Naive thymus-derived CD4-positive, alpha-beta T cell (primary cell): ENCODE data around the gene SLC6A16. TPM values are rescaled to one million over a fixed set of nuclear protein-coding genes. Genes with fewer than 3 reads are reported as not detected.
"Not testable (repeated sequence)": the region's sequence is repeated elsewhere in the genome, so short reads cannot be mapped to it uniquely, and the experiment has no call there.

Experiments used
- ATAC-seq: fragments of 150-1000 bp; cut with Tn5 transposase; 2 replicates; pipeline ENCODE4 v1.10.0; 2021; ENCODE audit warnings: mild to moderate bottlenecking, moderate library complexity
- CTCF ChIA-PET: fragments of 350-600 bp; sonication (Branson Sonifier 250); formaldehyde crosslinking; loops from one replicate; lab custom pipeline; 2021; ENCODE audit warnings: antibody characterized with exemption; lab: Charles Lee
- POLR2A ChIA-PET: fragments of 350-600 bp; sonication (Branson Sonifier 250); formaldehyde crosslinking; loops from one replicate; lab custom pipeline; 2021; ENCODE audit warnings: antibody characterized with exemption, inconsistent platforms; lab: Charles Lee
- DNase-seq, 9 donors: peaks; one replicate each; pipeline versions ENCODE4 v3.0.0 to v3.0.0-alpha.2; 2020 to 2022; ENCODE audit warnings: mixed read lengths in 1 of 9
- H3K27ac ChIP-seq: one replicate; pipeline ENCODE4 v1.7.0; 2013; ENCODE audit warnings: mild to moderate bottlenecking, low read depth, low read length, moderate library complexity
- H3K27me3 ChIP-seq, 2 donors: one replicate each; pipeline ENCODE4 v1.7.0; 2013; ENCODE audit warnings: low read length in 2 of 2, mild to moderate bottlenecking in 2 of 2, moderate library complexity in 2 of 2; ENCODE audit not compliant: control insufficient read depth in 2 of 2, insufficient read depth in 2 of 2
- H3K36me3 ChIP-seq, 3 experiments: 1 replicate in 2 of 3; 2 replicates in 1 of 3; pipeline ENCODE4 v1.7.0; 2013; ENCODE audit warnings: low read length in 3 of 3, mild to moderate bottlenecking in 3 of 3, moderate library complexity in 1 of 3; ENCODE audit not compliant: insufficient read depth in 3 of 3, control insufficient read depth in 2 of 3
- H3K4me1 ChIP-seq, 2 donors: one replicate each; pipeline ENCODE4 v1.7.0; 2013; ENCODE audit warnings: low read length in 2 of 2, mild to moderate bottlenecking in 2 of 2, moderate library complexity in 1 of 2; ENCODE audit not compliant: control insufficient read depth in 2 of 2, insufficient read depth in 2 of 2
- H3K4me3 ChIP-seq: 2 replicates; pipeline ENCODE4 v1.7.0; 2013; ENCODE audit warnings: mild to moderate bottlenecking, low read length
- H3K9me3 ChIP-seq, 3 experiments: 1 replicate in 2 of 3; 2 replicates in 1 of 3; pipeline ENCODE4 v1.7.0; 2013; ENCODE audit warnings: low read length in 3 of 3; ENCODE audit not compliant: control insufficient read depth in 2 of 3
- H3K27ac Mint-ChIP-seq, 9 donors: one replicate each; pipeline ENCODE4 v1.8.0; 2020 to 2022; ENCODE audit warnings: mixed read lengths in 9 of 9, mild to moderate bottlenecking in 8 of 9, moderate library complexity in 5 of 9, inconsistent platforms in 2 of 9
- H3K27me3 Mint-ChIP-seq, 5 donors: one replicate each; pipeline ENCODE4 v1.8.0; 2021 to 2022; ENCODE audit warnings: mixed read lengths in 5 of 5, mild to moderate bottlenecking in 1 of 5
- H3K36me3 Mint-ChIP-seq, 5 donors: one replicate each; pipeline ENCODE4 v1.8.0; 2020 to 2022; ENCODE audit warnings: mixed read lengths in 5 of 5, mild to moderate bottlenecking in 3 of 5, inconsistent platforms in 1 of 5
- H3K4me1 Mint-ChIP-seq, 7 donors: one replicate each; pipeline ENCODE4 v1.8.0; 2020 to 2022; ENCODE audit warnings: mixed read lengths in 7 of 7, mild to moderate bottlenecking in 3 of 7, inconsistent platforms in 1 of 7
- H3K4me3 Mint-ChIP-seq, 10 donors: one replicate each; pipeline ENCODE4 v1.8.0; 2020 to 2022; ENCODE audit warnings: mild to moderate bottlenecking in 10 of 10, mixed read lengths in 10 of 10, moderate library complexity in 6 of 10, inconsistent platforms in 2 of 10
- H3K9me3 Mint-ChIP-seq, 11 donors: one replicate each; pipeline ENCODE4 v1.8.0; 2020 to 2022; ENCODE audit warnings: mixed read lengths in 11 of 11, mild to moderate bottlenecking in 4 of 11, inconsistent platforms in 1 of 11, moderate library complexity in 1 of 11
- intact Hi-C, 2 donors: fragments of 100-400 bp; cut with micrococcal nuclease; formaldehyde crosslinking; loops; one replicate each; pipeline ENCODE4 v1.15.1; 2023
- polyA plus RNA-seq, 2 donors: library from polyadenylated mRNA; unstranded; fragments of 300-500 nt; fragmentation: Illumina TruSeq; gene quantifications; one replicate each; pipeline ENCODE4 v1.2.3, GENCODE V29; 2021
- total RNA-seq, 6 experiments: library from RNA in 5 of 6; stranded (reverse) in 5 of 6; gene quantifications; 1 replicate in 5 of 6; 2 replicates in 1 of 6; pipeline ENCODE4 v1.2.3 and lab custom pipeline; 2021 to 2026

The SLC6A16 gene
- total and polyA plus RNA-seq, 7 experiments from 2014 or later = 1.6 to 6.1 (median 4.1) TPM

DNA sequence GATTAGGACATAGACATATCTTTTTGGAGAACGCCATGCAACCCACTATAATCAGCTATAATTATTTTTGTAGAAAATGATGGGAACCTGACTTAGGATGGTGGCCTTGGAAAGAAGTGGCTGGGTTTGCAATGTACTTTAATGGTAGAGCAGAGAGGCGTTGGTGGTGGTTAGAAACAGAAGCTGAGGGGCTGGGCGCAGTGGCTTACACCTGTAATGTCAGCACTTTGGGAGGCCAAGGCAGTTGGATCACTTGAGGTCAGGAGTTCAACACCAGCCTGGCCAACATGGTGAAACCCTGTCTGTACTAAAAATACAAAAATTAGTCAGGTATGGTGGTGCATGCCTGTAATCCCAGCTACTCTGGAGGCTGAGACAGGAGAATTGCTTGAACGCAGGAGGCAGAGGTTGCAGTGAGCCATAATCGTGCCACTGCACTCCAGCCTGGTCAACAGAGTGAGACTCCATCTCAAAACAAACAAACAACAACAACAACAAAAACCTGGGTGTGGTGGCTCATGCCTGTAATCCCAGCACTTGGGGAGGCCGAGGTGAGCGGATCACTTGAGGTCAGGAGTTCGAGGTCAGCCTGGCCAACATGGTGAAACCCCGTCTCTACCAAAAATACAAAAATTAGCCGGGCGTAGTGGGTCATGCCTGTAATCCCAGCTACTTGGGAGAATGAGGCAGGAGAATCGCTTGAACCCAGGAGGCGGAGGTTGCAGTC lies 7.9 kb upstream of the SLC6A16 start:
- ChIA-PET POLR2A (interaction anchor here (0.6 to 1.3 kb wide), 5 partner anchors 7 to 213 kb away, joined by 3 read pairs; partner anchors contain the start of genes PIH1D1 and SLC6A16), CTCF (interaction anchor here (0.6 to 1.1 kb wide), 4 partner anchors 31 to 414 kb away, joined by 3 read pairs; no protein-coding TSS in a partner anchor)
- not testable (repeated sequence) for DNase-seq, H3K27me3 ChIP-seq, H3K4me3 ChIP-seq, H3K27me3 Mint-ChIP-seq, ATAC-seq, H3K9me3 ChIP-seq, H3K9me3 Mint-ChIP-seq
- Histone ChIP-seq H3K4me1 (peaks cover 47 to 56% of the 10 kb centered on the region in 2 donors), H3K27ac (peak overlapping the region; percentile 86), H3K36me3 (peaks cover 0 to 27% (median 0%) of the 10 kb centered on the region in 3 experiments)
- intact Hi-C loops = loop anchor here in 1 of 2 donors (1.0 to 10.0 kb wide), 2 partner anchors 347 to 532 kb away; partner anchors contain the start of gene PNKP
- H3K4me1 Mint-ChIP-seq = peaks cover 57 to 86% (median 75%) of the 10 kb centered on the region in 7 donors
- H3K27ac Mint-ChIP-seq = peak overlapping the region; percentile 84 to 99 (median 96)
- H3K36me3 Mint-ChIP-seq = peaks cover 10 to 28% (median 25%) of the 10 kb centered on the region in 5 donors
- H3K4me3 Mint-ChIP-seq = peak overlapping the region; percentile 34 to 99 (median 88)

DNA sequence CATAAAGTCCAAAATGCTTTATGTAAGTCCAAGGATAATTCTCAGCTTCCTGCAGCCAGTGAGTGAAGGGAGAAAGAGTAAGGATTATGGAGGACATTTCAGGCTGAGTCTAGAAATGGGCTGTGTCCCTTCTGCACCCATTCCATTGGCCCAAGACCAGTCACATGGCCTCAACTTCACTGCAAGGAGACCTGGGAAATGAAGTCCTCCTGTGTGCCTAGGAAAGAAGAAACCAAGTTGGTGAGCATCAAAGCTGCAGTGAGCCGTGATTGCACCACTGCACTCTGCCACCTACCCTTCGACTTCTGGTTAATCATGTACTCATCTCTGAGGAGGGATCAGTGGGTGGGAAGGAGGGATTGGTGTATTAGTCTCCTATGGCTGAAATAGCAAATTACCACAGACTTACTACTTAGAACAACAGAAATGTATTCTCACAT lies 6.6 kb upstream of the SLC6A16 start:
- intact Hi-C loops = loop anchor here in 1 of 2 donors (1.0 to 10.0 kb wide), 3 partner anchors 32 to 533 kb away; partner anchors contain the start of genes DKKL1, GYS1, PNKP and RUVBL2
- Mint-ChIP-seq H3K27me3 (no peaks in the 10 kb centered on the region), H3K36me3 (peaks cover 10 to 27% (median 21%) of the 10 kb centered on the region in 5 donors), H3K9me3 (no peaks in the 10 kb centered on the region), H3K4me1 (peaks cover 54 to 80% (median 70%) of the 10 kb centered on the region in 7 donors), H3K27ac (peak overlapping the region; percentile 54 to 99 (median 87)), H3K4me3 (peak overlapping the region in 9 of 10 donors; percentile 14 to 99 (median 49))
- Histone ChIP-seq H3K4me1 (peaks cover 37 to 44% of the 10 kb centered on the region in 2 donors), H3K4me3 (no peak overlapping the region), H3K36me3 (peaks cover 0 to 15% (median 0%) of the 10 kb centered on the region in 3 experiments), H3K9me3 (no peaks in the 10 kb centered on the region), H3K27me3 (no peaks in the 10 kb centered on the region), H3K27ac (peak overlapping the region; percentile 4)
- ChIA-PET POLR2A (interaction anchor here (0.6 to 1.1 kb wide), 3 partner anchors 23 to 309 kb away, joined by 3 read pairs; no protein-coding TSS in a partner anchor), CTCF (interaction anchor here (0.6 kb wide), 1 partner anchor 16 kb away, joined by 3 read pairs; no protein-coding TSS in a partner anchor)
- ATAC-seq = peak; percentile 83
- peak in 8 of 9 donors; percentile 48 to 76 (median 65) for DNase-seq

- intact Hi-C loops = loop anchor here in 1 of 2 donors (1.0 to 10.0 kb wide), 3 partner anchors 32 to 534 kb away; partner anchors contain the start of genes DKKL1, GYS1, PNKP and RUVBL2
These were observed 6.2 kb upstream of the SLC6A16 start for GRCh38 chr19:49331187-49331586.

DNA sequence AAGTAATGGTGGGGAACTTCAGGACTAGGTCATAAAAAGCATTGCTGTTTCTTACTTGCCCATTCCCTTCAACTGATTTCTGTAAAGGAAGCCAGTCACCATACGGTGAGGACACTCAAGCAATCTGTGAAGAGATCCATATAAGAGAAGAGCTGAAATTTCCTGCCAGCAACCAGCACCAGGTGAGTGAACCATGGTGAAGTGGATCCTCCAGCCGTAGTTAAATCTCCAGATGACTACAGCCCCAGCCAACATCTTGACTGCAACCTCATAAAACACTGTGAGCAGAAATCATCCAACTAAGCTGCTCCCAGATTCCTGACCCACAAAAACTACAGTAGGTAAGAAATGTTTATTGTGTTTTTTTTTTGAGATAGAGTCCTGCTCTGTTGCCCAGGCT lies 3.8 kb upstream of the SLC6A16 start:
- no peaks in the 10 kb centered on the region for H3K9me3 Mint-ChIP-seq
- H3K4me3 Mint-ChIP-seq = no peak overlapping the region
- peaks cover 19 to 24% of the 10 kb centered on the region in 2 donors for H3K4me1 ChIP-seq
- CTCF ChIA-PET = interaction anchor here (0.8 to 1.4 kb wide), 2 partner anchors 10 to 103 kb away, joined by 4 to 5 read pairs; no protein-coding TSS in a partner anchor
- no peaks in the 10 kb centered on the region for H3K9me3 ChIP-seq
- no peak overlapping the region for H3K27ac ChIP-seq
- H3K4me1 Mint-ChIP-seq = peaks cover 37 to 52% (median 49%) of the 10 kb centered on the region in 7 donors
- POLR2A ChIA-PET = interaction anchor here (1.5 kb wide), 1 partner anchor 160 kb away, joined by 3 read pairs; no protein-coding TSS in a partner anchor
- peak overlapping the region in 2 of 9 donors; percentile 17 to 65 for H3K27ac Mint-ChIP-seq
- H3K27me3 Mint-ChIP-seq = no peaks in the 10 kb centered on the region
- peaks cover 0 to 14% (median 0%) of the 10 kb centered on the region in 3 experiments for H3K36me3 ChIP-seq
- intact Hi-C loops = loop anchor here (1.0 to 10.0 kb wide), 5 partner anchors 22 to 102 kb away; no protein-coding TSS in a partner anchor
- DNase-seq (no peak), ATAC-seq (no peak)
- no peak overlapping the region for H3K4me3 ChIP-seq
- H3K36me3 Mint-ChIP-seq = peaks cover 10 to 24% (median 20%) of the 10 kb centered on the region in 5 donors
- no peaks in the 10 kb centered on the region for H3K27me3 ChIP-seq

More at GRCh38 chr19:49331187-49331586, 6.2 kb upstream of the SLC6A16 start:
- Mint-ChIP-seq H3K4me1 (peaks cover 50 to 75% (median 66%) of the 10 kb centered on the region in 7 donors), H3K4me3 (peak overlapping the region in 8 of 10 donors; percentile 14 to 99 (median 44)), H3K36me3 (peaks cover 10 to 26% (median 18%) of the 10 kb centered on the region in 5 donors), H3K27ac (peak overlapping the region; percentile 54 to 99 (median 87))
- DNase-seq, H3K27me3 ChIP-seq, H3K9me3 Mint-ChIP-seq, ATAC-seq, H3K9me3 ChIP-seq, H3K27ac ChIP-seq, H3K27me3 Mint-ChIP-seq, H3K4me3 ChIP-seq: not testable (repeated sequence)
- ChIA-PET POLR2A (interaction anchor here (0.7 to 1.1 kb wide), 2 partner anchors 23 to 310 kb away, joined by 3 read pairs; no protein-coding TSS in a partner anchor), CTCF (interaction anchor here (0.6 to 1.0 kb wide), 2 partner anchors 17 to 105 kb away, joined by 3 read pairs; no protein-coding TSS in a partner anchor)
- Histone ChIP-seq H3K36me3 (peaks cover 0 to 14% (median 0%) of the 10 kb centered on the region in 3 experiments), H3K4me1 (peaks cover 33 to 39% of the 10 kb centered on the region in 2 donors)

- CTCF ChIA-PET = interaction anchor here (0.5 to 1.4 kb wide), 6 partner anchors 10 to 284 kb away, joined by 3 to 5 read pairs (median 4); no protein-coding TSS in a partner anchor
- peaks cover 10 to 28% (median 25%) of the 10 kb centered on the region in 5 donors for H3K36me3 Mint-ChIP-seq
- peaks cover 0 to 14% (median 0%) of the 10 kb centered on the region in 3 experiments for H3K36me3 ChIP-seq
- intact Hi-C loops = loop anchor here (1.0 to 10.0 kb wide), 5 partner anchors 22 to 102 kb away; no protein-coding TSS in a partner anchor
- peak overlapping the region in 8 of 9 donors; percentile 26 to 65 (median 53) for H3K27ac Mint-ChIP-seq
- no peaks in the 10 kb centered on the region for H3K27me3 Mint-ChIP-seq
- POLR2A ChIA-PET = interaction anchor here (0.6 to 1.5 kb wide), 4 partner anchors 10 to 161 kb away, joined by 3 read pairs; no protein-coding TSS in a partner anchor
- no peaks in the 10 kb centered on the region for H3K27me3 ChIP-seq
- no peaks in the 10 kb centered on the region for H3K9me3 ChIP-seq
- peak; percentile 70 for ATAC-seq
- no peaks in the 10 kb centered on the region for H3K9me3 Mint-ChIP-seq
- no peak overlapping the region for H3K4me3 ChIP-seq
- peak overlapping the region in 1 of 10 donors; percentile 51 for H3K4me3 Mint-ChIP-seq
- no peak overlapping the region for H3K27ac ChIP-seq
- peaks cover 30 to 48% (median 44%) of the 10 kb centered on the region in 7 donors for H3K4me1 Mint-ChIP-seq
- peak in 6 of 9 donors; percentile 30 to 52 (median 42) for DNase-seq
- H3K4me1 ChIP-seq = peaks cover 11 to 17% of the 10 kb centered on the region in 2 donors
These were observed 3.0 kb upstream of the SLC6A16 start for GRCh38 chr19:49327878-49328544.
